HG03342 (cell line): ENCODE data around the gene POLR2F.

Experiments
- ATAC-seq: cut with Tn5 transposase; IDR thresholded peaks from one replicate; pipeline ENCODE4 v1.9.1; 2021; ENCODE audit warnings: mild to moderate bottlenecking, moderate library complexity; ENCODE audit not compliant: unreplicated experiment

The POLR2F gene

GRCh38 chr22:37998543-37998942 lies 45.0 kb downstream of the POLR2F start:
- ATAC-seq, result no peak

GRCh38 chr22:37999236-37999635 lies 45.7 kb downstream of the POLR2F start:
- no peak for ATAC-seq

GRCh38 chr22:37999640-38000272 lies 46.3 kb downstream of the POLR2F start:
- ATAC-seq, result no peak

- ATAC-seq, result no peak
Measured at GRCh38 chr22:38005943-38006342, 52.4 kb downstream of the POLR2F start.

- ATAC-seq, result no peak
Measured at GRCh38 chr22:38006906-38007305, 53.4 kb downstream of the POLR2F start.

GRCh38 chr22:38007330-38007902 lies 53.9 kb downstream of the POLR2F start:
- ATAC-seq, result no peak

GRCh38 chr22:38009000-38009806 lies 55.7 kb downstream of the POLR2F start:
- no peak for ATAC-seq

- no peak for ATAC-seq
Measured at GRCh38 chr22:38012604-38013072, 59.1 kb downstream of the POLR2F start.

- no peak for ATAC-seq
Measured at GRCh38 chr22:38014083-38014482, 60.6 kb downstream of the POLR2F start.

GRCh38 chr22:38016182-38017151 lies 63.0 kb downstream of the POLR2F start:
- ATAC-seq, result no peak

GRCh38 chr22:38017272-38017920 lies 63.9 kb downstream of the POLR2F start:
- no peak for ATAC-seq

- no peak for ATAC-seq
Measured at GRCh38 chr22:38017939-38018885, 64.7 kb downstream of the POLR2F start.
